Neural cell (in vitro differentiated cells): ENCODE results near the gene PIK3R3.

Experiments
- CTCF ChIP-seq: fragments of 450-650 bp; IDR thresholded peaks from 2 replicates; pipeline ENCODE4 v1.5.1; 2014; ENCODE audit warnings: antibody characterized with exemption, mild to moderate bottlenecking, moderate library complexity; ENCODE audit not compliant: poor library complexity, severe bottlenecking
- EP300 ChIP-seq: fragments of 450-650 bp; conservative IDR thresholded peaks from 2 replicates; pipeline ENCODE4 v1.6.1; 2014; ENCODE audit warnings: antibody characterized with exemption, mild to moderate bottlenecking, moderate library complexity; ENCODE audit not compliant: poor library complexity, severe bottlenecking
- EZH2 ChIP-seq: fragments of 200-600, 300-800 bp; shearing (Covaris generic), sonication (generic); IDR thresholded peaks from 2 replicates; pipeline ENCODE4 v1.6.1; 2014; ENCODE audit warnings: antibody characterized with exemption, low read length, borderline replicate concordance, mild to moderate bottlenecking; ENCODE audit not compliant: insufficient read depth, poor library complexity, severe bottlenecking
- MXI1 ChIP-seq: fragments of 450-650 bp; conservative IDR thresholded peaks from 2 replicates; pipeline ENCODE4 v1.6.1; 2014; ENCODE audit warnings: antibody characterized with exemption, mild to moderate bottlenecking; ENCODE audit not compliant: poor library complexity, severe bottlenecking
- POLR2AphosphoS5 ChIP-seq: IDR thresholded peaks from 2 replicates; pipeline ENCODE4 v1.6.1; 2012
- RAD21 ChIP-seq: fragments of 450-650 bp; conservative IDR thresholded peaks from 2 replicates; pipeline ENCODE4 v1.6.1; 2014; ENCODE audit warnings: antibody characterized with exemption, mild to moderate bottlenecking, moderate library complexity
- REST ChIP-seq: IDR thresholded peaks from 2 replicates; pipeline ENCODE4 v1.6.1; 2012; ENCODE audit warnings: borderline replicate concordance
- SMC3 ChIP-seq: fragments of 450-650 bp; conservative IDR thresholded peaks from 2 replicates; pipeline ENCODE4 v1.6.1; 2014; ENCODE audit warnings: antibody characterized with exemption, mild to moderate bottlenecking, moderate library complexity; ENCODE audit not compliant: poor library complexity
- TAF1 ChIP-seq: IDR thresholded peaks from 2 replicates; pipeline ENCODE4 v1.6.1; 2012; ENCODE audit warnings: low read depth

GRCh38 chr1:46133181-46133658 lies 791 bp upstream of the PIK3R3 start:
- no peak for TF ChIP-seq MXI1
- TF ChIP-seq CTCF: no peak
- peak; percentile 86 for TF ChIP-seq POLR2AphosphoS5
- peak; percentile 34 for TF ChIP-seq RAD21
- no peak for TF ChIP-seq EZH2
- TF ChIP-seq EP300: peak; percentile 91
- peak; percentile 55 for TF ChIP-seq SMC3
- peak; percentile 83 for TF ChIP-seq REST
- TF ChIP-seq TAF1: peak; percentile 7
